GM12873 (cell line): ENCODE data around the gene EVA1C.

ENCODE experiments used
- TF ChIP-seq, protein P1 (sequence below): IDR thresholded peaks from 2 replicates; pipeline ENCODE4 v1.5.1; 2012; ENCODE audit warnings: low read depth, mild to moderate bottlenecking, moderate library complexity, low read length, control low read depth; ENCODE audit not compliant: insufficient read depth; ENCODE audit errors: missing control alignments

EVA1C gene

DNA sequence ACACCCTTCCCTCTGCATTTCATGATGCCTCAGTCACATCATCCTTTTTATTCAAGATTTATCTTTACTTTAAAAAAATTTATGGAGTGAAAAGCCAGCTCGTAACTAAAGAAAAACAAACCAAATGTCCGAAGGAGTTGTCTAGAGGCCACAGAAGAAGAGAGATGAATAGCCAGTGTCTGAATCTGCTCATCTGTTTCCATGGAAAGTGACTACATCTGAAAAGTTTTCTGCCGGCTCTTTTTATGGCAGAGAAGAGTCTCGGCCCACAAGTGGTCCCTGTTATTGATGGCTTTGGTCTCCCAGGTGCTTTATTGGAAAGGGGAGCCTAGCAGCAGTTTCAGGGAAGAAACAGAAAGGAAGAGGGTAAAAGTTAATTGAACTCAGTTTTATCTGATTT lies 5.6 kb downstream of the EVA1C start:
- TF ChIP-seq, protein P1, sequence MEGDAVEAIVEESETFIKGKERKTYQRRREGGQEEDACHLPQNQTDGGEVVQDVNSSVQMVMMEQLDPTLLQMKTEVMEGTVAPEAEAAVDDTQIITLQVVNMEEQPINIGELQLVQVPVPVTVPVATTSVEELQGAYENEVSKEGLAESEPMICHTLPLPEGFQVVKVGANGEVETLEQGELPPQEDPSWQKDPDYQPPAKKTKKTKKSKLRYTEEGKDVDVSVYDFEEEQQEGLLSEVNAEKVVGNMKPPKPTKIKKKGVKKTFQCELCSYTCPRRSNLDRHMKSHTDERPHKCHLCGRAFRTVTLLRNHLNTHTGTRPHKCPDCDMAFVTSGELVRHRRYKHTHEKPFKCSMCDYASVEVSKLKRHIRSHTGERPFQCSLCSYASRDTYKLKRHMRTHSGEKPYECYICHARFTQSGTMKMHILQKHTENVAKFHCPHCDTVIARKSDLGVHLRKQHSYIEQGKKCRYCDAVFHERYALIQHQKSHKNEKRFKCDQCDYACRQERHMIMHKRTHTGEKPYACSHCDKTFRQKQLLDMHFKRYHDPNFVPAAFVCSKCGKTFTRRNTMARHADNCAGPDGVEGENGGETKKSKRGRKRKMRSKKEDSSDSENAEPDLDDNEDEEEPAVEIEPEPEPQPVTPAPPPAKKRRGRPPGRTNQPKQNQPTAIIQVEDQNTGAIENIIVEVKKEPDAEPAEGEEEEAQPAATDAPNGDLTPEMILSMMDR = no peak

DNA sequence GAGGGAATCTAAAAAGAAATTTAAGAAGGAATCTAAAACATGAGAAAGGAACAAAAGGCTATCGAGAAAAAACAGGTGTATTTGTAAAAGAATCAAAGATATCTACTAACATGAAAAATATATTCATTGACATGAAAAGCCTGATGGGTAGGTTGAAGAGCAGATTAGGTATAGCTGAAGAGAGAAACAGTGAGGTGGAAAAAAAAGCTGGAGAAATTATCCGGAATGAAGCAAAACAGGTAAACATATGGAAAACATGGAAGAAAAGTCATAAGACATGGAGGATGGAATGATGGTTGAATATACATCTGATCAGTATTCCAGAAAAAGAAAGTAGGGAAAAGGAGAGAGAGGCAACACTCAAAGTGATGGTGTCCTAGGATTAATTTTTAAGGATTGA lies 9.6 kb downstream of the EVA1C start:
- TF ChIP-seq, protein P1 = no peak

DNA sequence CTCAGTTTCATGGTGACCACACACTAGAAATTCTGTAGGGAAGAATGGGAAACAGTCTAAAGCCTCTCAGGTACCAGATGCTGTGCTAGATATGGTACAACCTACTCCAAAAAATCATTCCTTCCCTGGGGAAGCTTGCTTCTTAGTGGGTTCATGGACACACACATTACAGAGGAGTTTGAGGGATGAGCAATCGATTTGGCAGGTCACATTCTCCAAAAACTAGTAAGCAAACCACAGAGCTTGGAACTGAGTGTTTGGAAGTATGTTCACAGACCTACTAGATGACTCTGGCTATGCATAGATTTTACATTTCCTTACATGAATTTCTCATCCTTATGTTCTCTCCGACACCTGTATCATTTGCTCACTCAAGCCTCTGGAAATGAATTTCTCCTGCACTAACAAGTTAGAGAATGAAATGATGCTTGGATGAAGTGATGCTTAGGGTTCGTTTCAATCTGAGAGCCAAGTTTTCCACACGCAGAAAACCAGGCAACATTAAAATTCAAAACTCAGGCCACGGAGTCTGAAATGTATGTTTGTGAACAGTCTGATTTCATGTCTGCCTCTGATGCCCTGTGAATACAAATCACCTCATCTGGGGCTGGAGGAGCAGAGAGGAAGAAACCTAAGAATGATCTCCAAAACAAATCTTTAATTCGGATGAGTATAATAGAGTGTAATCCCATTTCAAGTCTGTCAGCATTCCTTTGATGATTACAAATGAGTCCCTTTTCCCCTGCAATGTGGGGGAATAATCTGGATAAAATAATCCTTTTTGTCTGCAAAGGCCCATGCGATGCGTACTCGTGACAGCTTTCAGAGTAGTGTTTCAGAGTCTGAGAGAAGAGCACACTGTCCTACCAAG lies 11.0 kb downstream of the EVA1C start:
- TF ChIP-seq, protein P1 = no peak

DNA sequence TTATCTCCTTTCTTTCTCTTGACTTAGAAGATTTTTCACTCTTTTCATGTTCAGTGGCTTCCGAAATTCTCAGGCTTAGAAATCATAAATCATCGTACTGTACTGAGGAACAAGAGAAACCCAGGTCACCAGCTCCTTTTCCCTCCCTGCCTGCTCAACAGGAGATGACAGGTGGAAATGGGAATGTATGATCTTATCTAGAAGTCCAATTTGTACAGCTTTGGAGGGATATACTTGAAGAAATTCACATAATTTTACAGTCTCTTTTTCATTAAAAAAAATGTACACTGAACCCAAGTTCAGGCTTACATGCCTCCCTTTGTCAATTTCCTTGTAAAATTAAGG lies 11.7 kb downstream of the EVA1C start:
- TF ChIP-seq, protein P1 = no peak

DNA sequence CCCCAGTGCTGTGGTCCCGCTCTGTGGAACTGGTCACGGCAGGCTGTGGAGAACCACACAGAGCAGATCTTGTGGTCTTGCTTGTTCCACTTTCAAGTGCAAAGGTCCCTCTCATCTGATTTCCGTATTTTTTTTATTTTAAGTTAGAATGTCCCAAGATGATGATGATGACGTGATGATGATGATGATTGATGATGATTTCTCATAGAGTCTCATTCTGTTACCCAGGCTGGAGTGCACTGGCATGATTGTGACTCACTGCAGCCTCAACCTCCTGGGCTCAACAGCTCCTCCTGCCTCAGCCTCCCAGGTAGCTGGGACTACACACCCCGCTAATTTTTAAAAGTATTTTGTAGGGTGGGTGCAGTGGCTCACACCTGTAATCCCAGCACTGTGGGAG lies 12.2 kb downstream of the EVA1C start:
- TF ChIP-seq, protein P1 = no peak

DNA sequence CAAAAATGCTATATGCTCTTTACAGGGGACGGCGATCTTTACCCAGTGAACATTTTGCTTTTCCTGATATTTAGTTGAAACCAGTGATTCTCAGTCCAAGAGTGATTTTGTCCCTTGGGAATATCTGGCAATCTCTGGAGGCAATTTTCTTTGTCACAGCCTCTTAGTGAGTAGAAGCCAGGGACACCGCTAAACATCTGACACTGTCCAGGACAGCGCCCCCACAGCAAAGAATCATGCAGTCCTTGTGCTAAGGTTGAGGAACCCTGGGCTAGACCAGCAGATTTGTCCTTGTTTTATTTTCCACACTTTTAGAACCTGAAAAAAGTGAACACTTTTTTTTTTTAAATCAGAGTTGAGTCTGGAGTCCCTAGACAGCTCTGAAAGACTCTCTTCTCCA lies 13.1 kb downstream of the EVA1C start:
- TF ChIP-seq, protein P1 = no peak

DNA sequence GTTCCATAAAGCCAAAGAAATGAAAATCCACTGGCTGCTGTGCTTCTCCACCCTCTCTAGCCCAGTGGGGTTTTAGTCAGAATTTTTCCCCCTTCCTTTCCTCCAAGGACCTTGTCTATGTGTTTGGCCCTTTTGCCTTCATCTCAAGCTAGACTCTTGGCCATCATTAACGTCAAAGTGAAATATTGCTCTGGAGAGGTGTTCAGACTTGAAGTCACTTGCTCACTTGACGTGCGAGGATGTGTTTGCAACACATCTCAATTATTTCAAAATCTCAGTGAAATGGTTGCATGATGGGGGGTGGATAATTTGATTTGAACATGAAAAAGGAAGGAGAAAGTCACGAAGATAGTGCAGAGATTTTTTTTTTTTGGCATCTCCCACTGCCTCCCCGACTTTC lies 13.6 kb downstream of the EVA1C start:
- TF ChIP-seq, protein P1 = no peak
